ENCODE measurements around the gene PLCH1. TPM values are rescaled to one million over a fixed set of nuclear protein-coding genes. Genes with fewer than 3 reads are reported as not detected.

PLCH1 gene
- total RNA-seq, 6 donors from 2014 or later, result 7.7 to 26.3 (median 13.6) TPM

GRCh38 chr3:155608228-155608920 lies 136.5 kb downstream of the PLCH1 start:
- H3K27ac ChIP-seq, result no peak overlapping the region
- ATAC-seq (ENCODE audit: low FRiP score in 2 of 2), result no peak
- H3K4me3 ChIP-seq, result no peak overlapping the region
- H3K9me3 ChIP-seq, result no peaks in the 10 kb centered on the region
- no peaks in the 10 kb centered on the region for H3K4me1 ChIP-seq
- WGBS, 2 donors, result 87 to 91% methylated on average over 10 of the region's 10 CpGs
- H3K27me3 ChIP-seq, result no peaks in the 10 kb centered on the region
- H3K36me3 ChIP-seq, result no peaks in the 10 kb centered on the region
- no peak for DNase-seq
- no peak for TF ChIP-seq CTCF (IDR thresholded peaks at IDR 0.05)
- no peak for TF ChIP-seq POLR2A (IDR thresholded peaks at IDR 0.05)
- no peak for TF ChIP-seq EP300 (IDR thresholded peaks at IDR 0.05)
- no peak for TF ChIP-seq POLR2AphosphoS5 (IDR thresholded peaks at IDR 0.05)

- no peaks in the 10 kb centered on the region for H3K36me3 ChIP-seq
- H3K27me3 ChIP-seq, result no peaks in the 10 kb centered on the region
- no peak overlapping the region for H3K27ac ChIP-seq
- no peak for ATAC-seq (ENCODE audit: low FRiP score in 2 of 2)
- H3K4me1 ChIP-seq, result no peaks in the 10 kb centered on the region
- H3K9me3 ChIP-seq, result no peaks in the 10 kb centered on the region
- H3K4me3 ChIP-seq, result no peak overlapping the region
- no peak for DNase-seq
- no peak for TF ChIP-seq CTCF (IDR thresholded peaks at IDR 0.05)
- TF ChIP-seq POLR2A (IDR thresholded peaks at IDR 0.05), result no peak
- TF ChIP-seq POLR2AphosphoS5 (IDR thresholded peaks at IDR 0.05), result no peak
- no peak for TF ChIP-seq EP300 (IDR thresholded peaks at IDR 0.05)
- 65 to 68% methylated on average over 1 of the region's 1 CpG for WGBS, 2 donors
These were observed 137.1 kb downstream of the PLCH1 start for GRCh38 chr3:155607761-155608160.

GRCh38 chr3:155605571-155605970 lies 139.3 kb downstream of the PLCH1 start:
- WGBS, 2 donors, result 58 to 67% methylated on average over 5 of the region's 5 CpGs
- ATAC-seq (ENCODE audit: low FRiP score in 2 of 2) (no peak), DNase-seq (no peak)
- Histone ChIP-seq H3K27ac (no peak overlapping the region), H3K4me1 (no peaks in the 10 kb centered on the region), H3K36me3 (no peaks in the 10 kb centered on the region), H3K27me3 (no peaks in the 10 kb centered on the region), H3K9me3 (no peaks in the 10 kb centered on the region), H3K4me3 (no peak overlapping the region)
- no peak for TF ChIP-seq POLR2A (IDR thresholded peaks at IDR 0.05)
- no peak for TF ChIP-seq POLR2AphosphoS5 (IDR thresholded peaks at IDR 0.05)
- no peak for TF ChIP-seq CTCF (IDR thresholded peaks at IDR 0.05)
- TF ChIP-seq EP300 (IDR thresholded peaks at IDR 0.05), result no peak

- DNase-seq (no peak), ATAC-seq (ENCODE audit: low FRiP score in 2 of 2) (no peak)
- WGBS, 2 donors, result 82 to 83% methylated on average over 5 of the region's 5 CpGs
- Histone ChIP-seq H3K27me3 (no peaks in the 10 kb centered on the region), H3K9me3 (no peaks in the 10 kb centered on the region), H3K36me3 (no peaks in the 10 kb centered on the region), H3K4me1 (no peaks in the 10 kb centered on the region), H3K27ac (no peak overlapping the region), H3K4me3 (no peak overlapping the region)
- TF ChIP-seq CTCF (IDR thresholded peaks at IDR 0.05) (no peak), EP300 (IDR thresholded peaks at IDR 0.05) (no peak), POLR2AphosphoS5 (IDR thresholded peaks at IDR 0.05) (no peak), POLR2A (IDR thresholded peaks at IDR 0.05) (no peak)
These were observed 139.9 kb downstream of the PLCH1 start for GRCh38 chr3:155604967-155605366.

GRCh38 chr3:155604126-155604525 lies 140.7 kb downstream of the PLCH1 start:
- Histone ChIP-seq H3K36me3 (no peaks in the 10 kb centered on the region), H3K4me3 (no peak overlapping the region), H3K9me3 (no peaks in the 10 kb centered on the region), H3K27me3 (no peaks in the 10 kb centered on the region), H3K4me1 (no peaks in the 10 kb centered on the region), H3K27ac (no peak overlapping the region)
- 88 to 93% methylated on average over 2 of the region's 2 CpGs for WGBS, 2 donors
- no peak for TF ChIP-seq CTCF (IDR thresholded peaks at IDR 0.05)
- TF ChIP-seq POLR2AphosphoS5 (IDR thresholded peaks at IDR 0.05), result no peak
- no peak for TF ChIP-seq POLR2A (IDR thresholded peaks at IDR 0.05)
- no peak for TF ChIP-seq EP300 (IDR thresholded peaks at IDR 0.05)
- DNase-seq (no peak), ATAC-seq (ENCODE audit: low FRiP score in 2 of 2) (no peak)
